ENCODE results near the gene POU2F1. TPM values are rescaled to one million over a fixed set of nuclear protein-coding genes. Genes with fewer than 3 reads are reported as not detected.

POU2F1 gene
- total and polyA plus RNA-seq, 2 donors (not counting 1 experiment from before 2014, with no cell fraction given): 5.2 to 48.8 TPM

DNA sequence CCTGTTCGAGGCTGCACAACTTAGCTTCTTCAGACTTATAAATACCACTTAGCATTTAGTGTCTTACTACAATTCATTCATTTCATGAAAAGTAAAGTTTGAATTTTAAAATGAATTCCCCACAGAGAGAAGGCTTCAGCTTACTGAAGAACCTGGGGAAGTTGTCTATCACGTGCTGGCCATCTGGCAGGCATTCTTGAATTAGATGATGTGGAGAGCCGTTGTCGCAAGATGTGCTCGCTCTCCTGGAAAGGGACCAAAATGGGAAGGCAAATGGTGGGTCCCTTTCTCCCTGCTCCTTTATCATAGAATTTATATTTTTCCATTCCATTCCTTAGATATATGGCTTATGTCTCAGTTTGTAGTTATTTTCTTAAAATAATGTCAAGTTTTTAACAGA lies 207.2 kb downstream of the POU2F1 start:
- Mint-ChIP-seq H3K4me1 (peaks cover 40% of the 10 kb centered on the region), H3K27me3 (no peaks in the 10 kb centered on the region), H3K9me3 (ENCODE audit: insufficient read depth) (no peaks in the 10 kb centered on the region), H3K27ac (peak overlapping the region; percentile 26), H3K4me3 (no peak overlapping the region)
- ChIA-PET CTCF (interaction anchor here (1.4 to 1.5 kb wide), 2 partner anchors 14 to 159 kb away, joined by 3 to 4 read pairs; no protein-coding TSS in a partner anchor), POLR2A (no interaction called here)
- Histone ChIP-seq H4K20me1 (ENCODE audit: control insufficient read depth, insufficient read depth, low read length, poor library complexity, severe bottlenecking) (no peaks in the 10 kb centered on the region), H3K27ac (ENCODE audit: low read length in 2 of 2) (no peak overlapping the region), H3K9ac (ENCODE audit: low read length) (no peak overlapping the region), H3K9me3 (ENCODE audit: control extremely low read depth in 1 of 3, control insufficient read depth in 2 of 3, insufficient read depth in 1 of 3, low read length in 2 of 3) (peaks cover 0 to 4% (median 0%) of the 10 kb centered on the region in 3 donors), H3K27me3 (replicated peaks in 1 of 4; ENCODE audit: control extremely low read depth in 1 of 4, control insufficient read depth in 3 of 4, insufficient read depth in 4 of 4, low read length in 3 of 4) (no peaks in the 10 kb centered on the region), H3K36me3 (replicated peaks in 1 of 2; ENCODE audit: control extremely low read depth in 1 of 2, control insufficient read depth in 1 of 2, extremely low read depth in 1 of 2, insufficient read depth in 2 of 2, low read length in 1 of 2) (no peaks in the 10 kb centered on the region), H3K4me1 (ENCODE audit: control insufficient read depth in 2 of 2, insufficient read depth in 2 of 2, low read length in 2 of 2) (peaks cover 35 to 40% of the 10 kb centered on the region in 2 donors), H3K79me2 (ENCODE audit: control insufficient read depth, insufficient read depth, low read length) (no peaks in the 10 kb centered on the region), H3K4me2 (replicated peaks; ENCODE audit: low read depth, low read length, poor library complexity, severe bottlenecking) (no peak overlapping the region), H3K4me3 (ENCODE audit: control extremely low read depth in 1 of 5, extremely low read depth in 1 of 5, insufficient read depth in 1 of 5, low read depth in 2 of 5, low read length in 4 of 5) (no peak overlapping the region), H2AFZ (ENCODE audit: insufficient read depth, low read depth, low read length, poor library complexity, severe bottlenecking) (no peak overlapping the region)
- TF ChIP-seq EZH2 (IDR thresholded peaks at IDR 0.05; ENCODE audit: borderline replicate concordance, insufficient read depth, low read depth, low read length, poor library complexity, severe bottlenecking): no peak
- TF ChIP-seq, protein P1, sequence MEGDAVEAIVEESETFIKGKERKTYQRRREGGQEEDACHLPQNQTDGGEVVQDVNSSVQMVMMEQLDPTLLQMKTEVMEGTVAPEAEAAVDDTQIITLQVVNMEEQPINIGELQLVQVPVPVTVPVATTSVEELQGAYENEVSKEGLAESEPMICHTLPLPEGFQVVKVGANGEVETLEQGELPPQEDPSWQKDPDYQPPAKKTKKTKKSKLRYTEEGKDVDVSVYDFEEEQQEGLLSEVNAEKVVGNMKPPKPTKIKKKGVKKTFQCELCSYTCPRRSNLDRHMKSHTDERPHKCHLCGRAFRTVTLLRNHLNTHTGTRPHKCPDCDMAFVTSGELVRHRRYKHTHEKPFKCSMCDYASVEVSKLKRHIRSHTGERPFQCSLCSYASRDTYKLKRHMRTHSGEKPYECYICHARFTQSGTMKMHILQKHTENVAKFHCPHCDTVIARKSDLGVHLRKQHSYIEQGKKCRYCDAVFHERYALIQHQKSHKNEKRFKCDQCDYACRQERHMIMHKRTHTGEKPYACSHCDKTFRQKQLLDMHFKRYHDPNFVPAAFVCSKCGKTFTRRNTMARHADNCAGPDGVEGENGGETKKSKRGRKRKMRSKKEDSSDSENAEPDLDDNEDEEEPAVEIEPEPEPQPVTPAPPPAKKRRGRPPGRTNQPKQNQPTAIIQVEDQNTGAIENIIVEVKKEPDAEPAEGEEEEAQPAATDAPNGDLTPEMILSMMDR (IDR thresholded peaks at IDR 0.05): no peak
- no CpG with 5 or more reads among the region's 5 CpGs for WGBS (ENCODE audit: insufficient coverage)
- intact Hi-C loops (cut with micrococcal nuclease): no loop called here
- DNase-seq: no peak
- ATAC-seq (ENCODE audit: low read depth): no peak

DNA sequence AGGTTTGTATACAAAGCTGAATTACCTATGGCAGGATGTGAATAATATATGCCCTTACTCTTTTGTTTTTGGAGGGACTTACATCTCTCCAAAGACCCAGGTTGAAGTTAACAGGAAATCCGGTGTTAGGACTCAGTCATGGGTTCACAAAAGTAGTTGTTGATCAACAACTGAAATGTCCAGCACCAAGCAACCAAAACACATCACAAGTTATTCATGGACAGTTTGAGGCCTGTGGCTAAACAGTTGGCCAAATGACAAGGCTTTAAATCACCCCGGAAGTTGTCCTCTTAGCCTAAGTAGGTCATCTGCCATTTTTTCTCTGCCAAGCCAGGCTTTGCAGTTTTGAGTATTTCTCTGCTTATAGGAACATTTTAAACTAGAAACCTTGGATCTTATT lies 207.7 kb downstream of the POU2F1 start:
- peak overlapping the region; percentile 26 for H3K27ac Mint-ChIP-seq
- Histone ChIP-seq H3K27ac (ENCODE audit: low read length in 2 of 2) (no peak overlapping the region), H3K9me3 (ENCODE audit: control extremely low read depth in 1 of 3, control insufficient read depth in 2 of 3, insufficient read depth in 1 of 3, low read length in 2 of 3) (peaks cover 0 to 8% (median 0%) of the 10 kb centered on the region in 3 donors), H3K79me2 (ENCODE audit: control insufficient read depth, insufficient read depth, low read length) (no peaks in the 10 kb centered on the region), H4K20me1 (ENCODE audit: control insufficient read depth, insufficient read depth, low read length, poor library complexity, severe bottlenecking) (no peaks in the 10 kb centered on the region), H3K4me1 (ENCODE audit: control insufficient read depth in 2 of 2, insufficient read depth in 2 of 2, low read length in 2 of 2) (peaks cover 37 to 46% of the 10 kb centered on the region in 2 donors), H2AFZ (ENCODE audit: insufficient read depth, low read depth, low read length, poor library complexity, severe bottlenecking) (no peak overlapping the region), H3K36me3 (replicated peaks in 1 of 2; ENCODE audit: control extremely low read depth in 1 of 2, control insufficient read depth in 1 of 2, extremely low read depth in 1 of 2, insufficient read depth in 2 of 2, low read length in 1 of 2) (no peaks in the 10 kb centered on the region), H3K4me2 (replicated peaks; ENCODE audit: low read depth, low read length, poor library complexity, severe bottlenecking) (no peak overlapping the region), H3K9ac (ENCODE audit: low read length) (no peak overlapping the region), H3K4me3 (ENCODE audit: control extremely low read depth in 1 of 5, extremely low read depth in 1 of 5, insufficient read depth in 1 of 5, low read depth in 2 of 5, low read length in 4 of 5) (no peak overlapping the region), H3K27me3 (replicated peaks in 1 of 4; ENCODE audit: control extremely low read depth in 1 of 4, control insufficient read depth in 3 of 4, insufficient read depth in 4 of 4, low read length in 3 of 4) (no peaks in the 10 kb centered on the region)
- H3K4me1 Mint-ChIP-seq: peaks cover 44% of the 10 kb centered on the region
- ATAC-seq (ENCODE audit: low read depth) (no peak), DNase-seq (no peak)
- ChIA-PET CTCF (interaction anchor here (0.7 to 6.1 kb wide), 3 partner anchors 14 to 208 kb away, joined by 3 to 51 read pairs (median 4); partner anchors contain the start of gene POU2F1), POLR2A (no interaction called here)
- TF ChIP-seq, protein P1 (IDR thresholded peaks at IDR 0.05): no peak
- TF ChIP-seq EZH2 (IDR thresholded peaks at IDR 0.05; ENCODE audit: borderline replicate concordance, insufficient read depth, low read depth, low read length, poor library complexity, severe bottlenecking): no peak
- WGBS (ENCODE audit: insufficient coverage): 100% methylated on average over 2 of the region's 2 CpGs
- intact Hi-C loops (cut with micrococcal nuclease): no loop called here
- H3K27me3 Mint-ChIP-seq: no peaks in the 10 kb centered on the region
- H3K9me3 Mint-ChIP-seq (ENCODE audit: insufficient read depth): no peaks in the 10 kb centered on the region
- no peak overlapping the region for H3K4me3 Mint-ChIP-seq
